ENCODE results near the gene DSTN.
A peak's percentile ranks its signal among the peaks of the same experiment; 100 is the strongest.
"Not testable (repeated sequence)": the region's sequence is repeated elsewhere in the genome, so short reads cannot be mapped to it uniquely, and the experiment has no call there.

The DSTN gene

DNA sequence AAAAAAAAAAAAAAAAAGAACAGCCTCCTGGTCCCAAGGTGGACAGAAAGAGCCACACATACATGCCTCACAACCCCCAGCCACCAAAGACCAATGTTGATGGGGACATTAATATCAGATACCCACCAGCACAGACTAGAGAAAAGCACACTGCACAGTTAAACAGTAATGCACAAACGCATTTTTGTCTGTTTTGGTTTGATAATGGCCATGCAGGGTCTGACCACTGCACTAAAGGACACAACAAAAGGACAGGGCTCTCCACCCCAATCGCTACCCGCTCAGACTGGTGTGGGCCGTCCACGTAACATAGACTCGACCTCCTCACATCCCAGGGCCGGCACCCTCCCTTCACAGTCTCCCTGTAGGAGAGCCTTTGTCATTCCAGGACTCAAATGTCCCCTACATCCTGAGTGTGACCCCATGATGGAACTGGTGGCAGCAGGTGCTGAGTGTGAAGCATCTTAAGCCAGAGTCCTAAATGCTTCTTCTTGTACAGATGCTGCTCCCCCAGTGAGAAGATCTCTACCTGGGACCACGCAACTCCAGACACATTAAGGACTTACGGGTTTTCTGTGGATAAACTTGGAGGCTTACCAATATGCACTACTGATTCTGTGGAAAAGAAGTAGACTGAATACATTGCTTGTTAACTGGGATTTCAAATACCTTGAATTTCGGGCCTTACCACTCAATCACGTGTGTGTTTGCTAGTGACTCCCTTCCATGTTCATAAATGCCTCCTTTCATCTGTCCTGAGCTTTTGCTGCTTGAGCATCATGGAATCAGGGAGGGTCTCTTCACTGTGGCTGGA, 84.2 kb downstream of the DSTN start:
- FAIRE-seq, result no peak

DNA sequence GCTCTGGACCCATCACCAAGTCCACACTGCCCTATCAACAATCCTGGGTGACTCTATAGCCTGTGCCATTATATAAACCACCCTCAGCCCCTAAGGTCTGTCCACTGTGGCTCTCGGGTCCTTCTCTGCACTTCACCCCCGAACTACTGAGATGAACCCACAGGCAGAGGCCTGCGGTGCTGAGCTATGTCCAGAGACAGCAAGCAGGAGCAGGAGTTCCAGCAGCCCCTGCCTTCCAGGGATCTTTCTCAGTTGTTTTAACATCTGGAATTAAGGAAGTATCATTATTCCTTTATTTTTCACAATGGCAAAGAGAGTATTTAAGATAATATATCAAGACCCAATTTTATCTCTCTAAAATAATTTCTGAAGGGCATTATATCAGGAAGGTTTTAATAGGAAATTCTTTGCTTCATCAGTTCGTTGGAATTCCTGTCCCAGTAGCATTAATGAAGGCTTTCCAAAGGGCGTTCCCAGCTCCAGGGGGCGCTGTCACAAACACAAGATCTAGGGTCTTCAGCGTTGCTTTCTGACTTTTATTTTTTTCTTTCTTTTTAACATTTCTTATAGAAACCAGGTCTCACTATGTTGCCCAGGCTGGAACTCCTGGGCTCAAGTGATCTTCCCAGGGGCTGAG, 84.9 kb downstream of the DSTN start:
- FAIRE-seq, result peak; percentile 48

DNA sequence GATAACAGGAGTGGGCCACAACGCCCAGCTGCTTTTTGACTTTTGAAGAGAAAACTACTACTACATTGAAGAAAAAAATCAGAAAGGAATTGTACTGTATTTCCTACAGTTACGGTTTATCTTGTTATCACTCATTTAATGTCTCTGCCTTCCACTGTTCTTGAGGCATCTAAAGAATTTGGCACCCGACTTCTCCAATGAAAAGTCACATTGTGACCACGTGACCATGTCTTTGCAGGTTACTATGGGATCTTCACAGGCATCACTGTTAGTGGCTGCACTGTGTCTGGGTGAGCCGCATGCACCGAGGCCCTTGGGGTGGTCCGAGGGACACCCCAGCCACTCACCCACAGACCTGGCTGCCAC, 85.4 kb downstream of the DSTN start:
- no peak for FAIRE-seq

DNA sequence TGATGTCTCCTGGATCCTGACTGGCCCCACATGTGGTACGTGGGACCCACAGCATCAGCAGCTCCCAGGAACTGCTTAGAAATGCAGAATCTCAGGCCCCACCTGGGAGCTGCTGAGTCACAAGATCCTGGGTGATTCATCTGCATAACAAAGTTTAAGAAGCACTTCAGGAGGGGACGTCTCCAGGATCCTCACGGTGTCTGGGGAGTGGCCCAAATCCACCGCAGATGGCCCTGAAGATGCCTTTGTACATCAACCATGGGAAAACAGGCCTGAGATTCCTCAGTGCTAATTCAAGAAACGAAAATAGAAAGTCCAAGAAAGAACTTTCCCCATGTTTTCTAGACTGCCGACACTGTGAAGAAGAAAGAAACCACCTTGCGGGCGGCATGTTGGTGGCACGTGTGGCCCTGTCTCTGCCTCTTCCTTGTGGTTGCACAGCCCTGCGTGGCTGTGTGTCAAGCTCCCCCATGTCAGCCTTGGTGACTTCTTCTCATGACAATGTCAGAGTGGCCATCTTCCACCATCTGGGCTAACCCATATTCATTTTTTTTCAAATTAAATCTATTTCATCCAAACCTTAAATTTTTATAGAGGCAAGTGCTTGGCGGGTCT, 86.1 kb downstream of the DSTN start:
- FAIRE-seq, result no peak

GRCh38 chr20:17657079-17657825, 87.4 kb downstream of the DSTN start:
- no peak for FAIRE-seq

- no peak for FAIRE-seq
Observed at GRCh38 chr20:17657898-17658647, 88.2 kb downstream of the DSTN start.

DNA sequence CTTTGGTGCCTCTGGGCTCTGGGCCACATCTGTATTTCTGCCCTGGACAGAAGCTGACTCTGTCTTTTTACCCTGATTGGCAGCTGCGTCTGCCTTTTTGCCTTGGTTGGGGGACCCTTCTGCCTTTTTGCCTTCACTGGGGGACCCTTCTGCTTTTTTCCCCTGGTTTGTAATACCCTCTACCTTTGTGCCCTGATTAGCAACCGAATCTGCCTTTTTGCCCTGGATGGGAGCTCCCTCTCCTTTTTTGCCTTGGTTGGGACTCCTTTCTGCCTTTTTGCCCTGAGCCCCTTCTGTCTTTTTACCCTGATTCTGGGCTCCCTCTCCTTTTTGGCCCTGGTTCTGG, 88.7 kb downstream of the DSTN start:
- FAIRE-seq, result no peak

DNA sequence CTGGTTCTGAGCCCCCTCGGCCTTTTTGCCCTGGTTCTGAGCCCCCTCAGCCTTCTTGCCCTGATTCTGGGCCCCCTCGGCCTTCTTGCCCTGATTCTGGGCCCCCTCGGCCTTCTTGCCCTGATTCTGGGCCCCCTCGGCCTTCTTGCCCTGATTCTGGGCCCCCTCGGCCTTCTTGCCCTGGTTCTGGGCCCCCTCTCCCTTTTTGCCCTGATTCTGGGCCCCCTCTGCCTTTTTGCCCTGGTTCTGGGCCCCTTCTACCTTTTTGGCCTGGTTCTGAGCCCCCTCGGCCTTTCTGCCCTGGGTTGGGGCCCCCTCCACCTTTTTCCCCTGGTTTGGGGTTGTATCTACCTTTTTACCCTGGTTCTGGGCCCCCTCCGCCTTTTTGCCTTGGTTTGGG, 89.5 kb downstream of the DSTN start:
- FAIRE-seq, result not testable (repeated sequence)
